ENCODE data around the gene NPTN. TPM values are rescaled to one million over a fixed set of nuclear protein-coding genes. Genes with fewer than 3 reads are reported as not detected.

Gene NPTN
- polyA plus RNA-seq, 1 of the 3 experiments (the other 2 are of a cell fraction), result 177 TPM

DNA sequence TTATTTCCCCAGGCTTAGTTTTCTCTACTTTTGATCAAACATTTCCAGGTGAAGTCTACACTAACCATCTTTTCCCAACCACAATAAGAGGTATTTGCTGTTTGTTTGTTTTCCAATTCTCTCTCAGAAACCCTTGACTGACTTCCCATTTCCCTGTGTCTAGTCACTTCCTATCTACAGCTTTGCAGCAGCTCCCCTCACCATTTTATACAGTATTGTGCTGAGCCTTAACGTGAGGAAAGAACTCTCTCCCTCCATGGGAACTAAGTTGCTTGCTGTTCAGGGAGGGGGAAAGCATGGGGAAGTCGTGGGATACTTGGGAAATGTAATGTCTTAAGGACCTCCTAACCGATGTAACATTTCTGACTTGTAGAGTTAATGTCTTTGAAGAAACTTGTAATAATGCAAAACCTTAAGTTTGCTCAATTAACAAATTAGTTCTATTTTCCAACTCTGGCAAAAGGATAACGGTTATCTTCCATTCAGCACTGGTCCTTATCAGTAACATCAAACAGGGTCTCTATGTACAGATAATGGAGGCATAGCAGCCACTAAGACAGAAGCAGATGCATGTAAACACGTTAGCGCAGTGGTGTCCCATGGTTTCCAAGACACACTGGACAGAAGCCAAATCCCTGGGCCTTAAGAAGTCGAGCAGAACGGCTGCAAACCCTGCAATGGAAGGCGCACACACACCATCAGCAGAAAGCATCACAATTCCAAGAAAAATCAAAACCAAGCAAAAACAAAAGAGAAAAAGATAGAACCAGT, 39.7 kb downstream of the NPTN start:
- DNase-seq, result peak; percentile 68
- H3K9me3 ChIP-seq, result no peaks in the 10 kb centered on the region
- no peaks in the 10 kb centered on the region for H3F3A ChIP-seq (replicated peaks; ENCODE audit: insufficient read depth)
- CTCF ChIA-PET, result interaction anchor here (1.3 to 1.4 kb wide), 2 partner anchors 33 to 43 kb away, joined by 4 to 9 read pairs; no protein-coding TSS in a partner anchor
- H3K4me1 ChIP-seq (ENCODE audit: control insufficient read depth in 1 of 2, insufficient read depth in 2 of 2, low read depth in 1 of 2, low read length in 1 of 2), result peaks cover 0 to 20% of the 10 kb centered on the region in 2 experiments; a peak in 2 of 4 replicates
- no peaks in the 10 kb centered on the region for H3K9me2 ChIP-seq
- H3K9ac ChIP-seq, result no peak overlapping the region
- H4K20me1 ChIP-seq (ENCODE audit: insufficient read depth), result peaks cover 80% of the 10 kb centered on the region
- no peak overlapping the region for H3K4me2 ChIP-seq
- 62% methylated on average over 9 of the region's 9 CpGs for WGBS (ENCODE audit: low lambda C conversion rate)
- no peaks in the 10 kb centered on the region for H3K27me3 ChIP-seq (ENCODE audit: insufficient read depth)
- peak overlapping the region in 1 of 2 experiments; percentile 62; a peak in 2 of 4 replicates for H3K27ac ChIP-seq (ENCODE audit: low read depth in 2 of 2, low read length in 1 of 2)
- peak; percentile 62; the same call in 1 of the 2 replicates for TF ChIP-seq RCOR1 (IDR thresholded peaks at IDR 0.05; ENCODE audit: low read length)
- no peak for TF ChIP-seq TAF1 (IDR thresholded peaks at IDR 0.05; ENCODE audit: borderline replicate concordance, low read depth, low read length)
- peak; percentile 96 for TF ChIP-seq GATA2 (CRISPR knock-in tag; IDR thresholded peaks at IDR 0.05)
- TF ChIP-seq RXRA (IDR thresholded peaks at IDR 0.05; ENCODE audit: borderline replicate concordance, low read depth), result no peak
- peak in 1 of 2 experiments; percentile 35; a peak in 1 of 4 replicates for TF ChIP-seq EP300 (IDR thresholded peaks at IDR 0.05; ENCODE audit: borderline replicate concordance in 1 of 2, low read depth in 1 of 2, low read length in 1 of 2)
- peak; percentile 94 for TF ChIP-seq FOXJ3 (CRISPR knock-in tag; IDR thresholded peaks at IDR 0.05)
- TF ChIP-seq CHD2 (IDR thresholded peaks at IDR 0.05; ENCODE audit: low read length, partially characterized antibody), result peak; percentile 69
- no peak for TF ChIP-seq TEAD4 (IDR thresholded peaks at IDR 0.05; ENCODE audit: borderline replicate concordance, insufficient read depth)
- TF ChIP-seq FOSL2 (IDR thresholded peaks at IDR 0.05; ENCODE audit: borderline replicate concordance, low read depth), result no peak
- POLR2A ChIA-PET, result no interaction called here
- H3K36me3 ChIP-seq (replicated peaks in 1 of 2; ENCODE audit: control insufficient read depth in 1 of 2, insufficient read depth in 2 of 2, low read length in 1 of 2), result peaks cover 18 to 27% of the 10 kb centered on the region in 2 experiments
- peaks cover 97% of the 10 kb centered on the region for H3K79me2 ChIP-seq (ENCODE audit: insufficient read depth)
- no peak overlapping the region for H3K4me3 ChIP-seq (ENCODE audit: low read depth in 2 of 2, low read length in 1 of 2)
- no peak overlapping the region for H2AFZ ChIP-seq (ENCODE audit: low read depth)

DNA sequence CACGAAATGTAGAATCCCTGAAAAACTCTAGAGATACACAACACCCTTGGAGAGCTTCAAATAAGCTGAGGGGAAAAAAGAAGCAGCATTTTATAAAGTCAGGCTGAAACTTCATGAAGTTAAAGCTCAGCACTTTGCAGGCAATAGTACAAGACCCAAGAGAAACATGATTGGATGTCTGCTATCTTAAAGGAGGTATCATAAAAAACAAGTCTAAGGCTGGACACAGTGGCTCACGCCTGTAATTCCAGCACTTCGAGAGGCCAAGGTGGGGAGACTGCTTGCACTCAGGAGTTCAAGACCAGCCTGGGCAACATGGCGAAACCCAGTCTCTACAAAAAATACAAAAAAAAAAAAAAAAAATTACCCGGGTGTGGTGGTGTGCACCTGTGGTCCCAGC, 42.9 kb downstream of the NPTN start:
- Histone ChIP-seq H3K9me2 (no peaks in the 10 kb centered on the region), H3K36me3 (replicated peaks in 1 of 2; ENCODE audit: control insufficient read depth in 1 of 2, insufficient read depth in 2 of 2, low read length in 1 of 2) (peaks cover 21 to 43% of the 10 kb centered on the region in 2 experiments), H3K79me2 (ENCODE audit: insufficient read depth) (peaks cover 67% of the 10 kb centered on the region), H4K20me1 (ENCODE audit: insufficient read depth) (peaks cover 50% of the 10 kb centered on the region), H3K4me1 (ENCODE audit: control insufficient read depth in 1 of 2, insufficient read depth in 2 of 2, low read depth in 1 of 2, low read length in 1 of 2) (peaks cover 0 to 15% of the 10 kb centered on the region in 2 experiments; a peak in 2 of 4 replicates), H3K9me3 (no peaks in the 10 kb centered on the region), H2AFZ (ENCODE audit: low read depth) (no peak overlapping the region), H3K4me2 (no peak overlapping the region), H3K27me3 (ENCODE audit: insufficient read depth) (no peaks in the 10 kb centered on the region), H3K27ac (ENCODE audit: low read depth in 2 of 2, low read length in 1 of 2) (no peak overlapping the region), H3K4me3 (ENCODE audit: low read depth in 2 of 2, low read length in 1 of 2) (no peak overlapping the region), H3F3A (replicated peaks; ENCODE audit: insufficient read depth) (no peaks in the 10 kb centered on the region), H3K9ac (no peak overlapping the region)
- ChIA-PET POLR2A (no interaction called here), CTCF (interaction anchor here (1.1 to 4.4 kb wide), 5 partner anchors 21 to 115 kb away, joined by 4 to 19 read pairs (median 6); no protein-coding TSS in a partner anchor)
- TF ChIP-seq FOXM1 (IDR thresholded peaks at IDR 0.05; ENCODE audit: low read depth), result no peak
- no peak for TF ChIP-seq SMC3 (IDR thresholded peaks at IDR 0.05; ENCODE audit: low read depth, low read length)
- TF ChIP-seq ELF1 (IDR thresholded peaks at IDR 0.05), result no peak
- TF ChIP-seq, protein P1, sequence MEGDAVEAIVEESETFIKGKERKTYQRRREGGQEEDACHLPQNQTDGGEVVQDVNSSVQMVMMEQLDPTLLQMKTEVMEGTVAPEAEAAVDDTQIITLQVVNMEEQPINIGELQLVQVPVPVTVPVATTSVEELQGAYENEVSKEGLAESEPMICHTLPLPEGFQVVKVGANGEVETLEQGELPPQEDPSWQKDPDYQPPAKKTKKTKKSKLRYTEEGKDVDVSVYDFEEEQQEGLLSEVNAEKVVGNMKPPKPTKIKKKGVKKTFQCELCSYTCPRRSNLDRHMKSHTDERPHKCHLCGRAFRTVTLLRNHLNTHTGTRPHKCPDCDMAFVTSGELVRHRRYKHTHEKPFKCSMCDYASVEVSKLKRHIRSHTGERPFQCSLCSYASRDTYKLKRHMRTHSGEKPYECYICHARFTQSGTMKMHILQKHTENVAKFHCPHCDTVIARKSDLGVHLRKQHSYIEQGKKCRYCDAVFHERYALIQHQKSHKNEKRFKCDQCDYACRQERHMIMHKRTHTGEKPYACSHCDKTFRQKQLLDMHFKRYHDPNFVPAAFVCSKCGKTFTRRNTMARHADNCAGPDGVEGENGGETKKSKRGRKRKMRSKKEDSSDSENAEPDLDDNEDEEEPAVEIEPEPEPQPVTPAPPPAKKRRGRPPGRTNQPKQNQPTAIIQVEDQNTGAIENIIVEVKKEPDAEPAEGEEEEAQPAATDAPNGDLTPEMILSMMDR (IDR thresholded peaks at IDR 0.05), result no peak
- TF ChIP-seq IRF3 (IDR thresholded peaks at IDR 0.05; ENCODE audit: low read depth, low read length), result no peak
- TF ChIP-seq TEAD4 (IDR thresholded peaks at IDR 0.05; ENCODE audit: borderline replicate concordance, insufficient read depth), result no peak
- DNase-seq, result no peak
- 96% methylated on average over 5 of the region's 5 CpGs for WGBS (ENCODE audit: low lambda C conversion rate)
